ENCODE measurements around the gene SMIM14. TPM values are rescaled to one million over a fixed set of nuclear protein-coding genes. Genes with fewer than 3 reads are reported as not detected.
"Not testable (repeated sequence)": the region's sequence is repeated elsewhere in the genome, so short reads cannot be mapped to it uniquely, and the experiment has no call there.

Gene SMIM14
- total RNA-seq, 1 experiment from 2014 or later, result 30.3 TPM

DNA sequence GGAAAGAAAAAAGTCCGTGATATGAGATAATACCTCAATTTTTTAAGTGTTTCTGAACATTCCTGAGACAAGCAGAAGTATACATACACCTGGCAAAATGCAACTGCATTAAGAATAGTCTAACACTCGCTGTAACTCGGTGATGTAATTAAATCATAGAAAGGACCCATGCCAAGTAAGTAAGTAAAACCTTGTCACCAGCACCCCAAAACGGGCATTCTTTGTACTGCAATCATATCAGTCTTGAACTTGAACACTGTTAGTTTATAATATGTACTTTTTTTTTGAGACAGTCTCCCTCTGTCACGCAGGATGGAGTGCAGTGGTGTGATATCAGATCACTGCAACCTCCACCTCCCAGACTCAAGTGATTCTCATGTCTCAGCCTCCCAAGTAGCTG lies 47.4 kb downstream of the SMIM14 start:
- no peaks in the 10 kb centered on the region for H3K27me3 ChIP-seq (ENCODE audit: control insufficient read depth, insufficient read depth, low read length)
- no peaks in the 10 kb centered on the region for H3K36me3 ChIP-seq (replicated peaks; ENCODE audit: control insufficient read depth, insufficient read depth, low read length)
- DNase-seq, result no peak
- no peak overlapping the region for H3K4me3 ChIP-seq (ENCODE audit: insufficient read depth, low read depth, low read length)

DNA sequence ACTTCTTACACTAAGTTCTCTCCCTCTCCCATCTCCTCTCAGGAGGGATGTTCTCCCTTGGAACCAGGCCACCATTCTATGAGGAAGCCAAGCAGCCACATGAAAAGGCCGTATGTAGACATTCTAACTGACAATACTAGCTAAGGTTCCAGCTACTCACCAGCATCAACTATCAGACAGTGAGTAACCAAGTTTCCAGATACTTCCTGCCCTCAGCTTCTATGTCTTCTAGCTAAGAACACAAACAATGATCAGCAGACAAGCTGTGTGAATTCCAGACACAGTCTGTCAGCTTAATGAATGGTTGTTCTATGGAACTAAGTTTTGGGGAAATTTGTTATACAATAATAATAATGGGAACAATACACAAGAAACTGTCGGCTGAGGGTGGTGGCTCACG lies 50.8 kb downstream of the SMIM14 start:
- Histone ChIP-seq H3K4me3 (ENCODE audit: insufficient read depth, low read depth, low read length) (no peak overlapping the region), H3K27me3 (ENCODE audit: control insufficient read depth, insufficient read depth, low read length) (no peaks in the 10 kb centered on the region), H3K36me3 (replicated peaks; ENCODE audit: control insufficient read depth, insufficient read depth, low read length) (no peaks in the 10 kb centered on the region)
- DNase-seq, result no peak

DNA sequence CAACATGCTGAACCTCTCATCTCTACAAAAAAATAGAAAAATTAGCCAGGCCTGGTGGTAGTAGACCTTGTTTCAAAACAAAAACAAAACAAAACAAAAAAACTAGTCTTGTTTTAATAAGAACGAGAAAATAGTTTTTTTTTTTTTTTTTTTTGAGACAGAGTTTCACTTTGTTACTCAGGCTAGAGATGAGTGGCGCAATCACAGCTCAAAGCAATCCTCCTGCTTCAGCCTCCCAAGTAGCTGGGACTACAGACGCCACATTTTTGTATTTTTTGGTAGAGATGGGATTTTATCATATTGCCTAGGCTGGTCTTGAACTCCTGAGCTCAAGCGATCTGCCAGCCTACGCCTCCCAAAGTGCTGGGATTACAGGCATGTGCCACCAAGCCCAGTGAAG lies 63.7 kb downstream of the SMIM14 start:
- Histone ChIP-seq H3K36me3 (replicated peaks; ENCODE audit: control insufficient read depth, insufficient read depth, low read length) (no peaks in the 10 kb centered on the region), H3K4me3 (ENCODE audit: insufficient read depth, low read depth, low read length) (no peak overlapping the region), H3K27me3 (ENCODE audit: control insufficient read depth, insufficient read depth, low read length) (no peaks in the 10 kb centered on the region)
- DNase-seq, result no peak

- Histone ChIP-seq H3K36me3 (replicated peaks; ENCODE audit: control insufficient read depth, insufficient read depth, low read length) (no peaks in the 10 kb centered on the region), H3K4me3 (ENCODE audit: insufficient read depth, low read depth, low read length) (no peak overlapping the region), H3K27me3 (ENCODE audit: control insufficient read depth, insufficient read depth, low read length) (no peaks in the 10 kb centered on the region)
- no peak for DNase-seq
Measured at GRCh38 chr4:39571504-39571903, 67.2 kb downstream of the SMIM14 start.

DNA sequence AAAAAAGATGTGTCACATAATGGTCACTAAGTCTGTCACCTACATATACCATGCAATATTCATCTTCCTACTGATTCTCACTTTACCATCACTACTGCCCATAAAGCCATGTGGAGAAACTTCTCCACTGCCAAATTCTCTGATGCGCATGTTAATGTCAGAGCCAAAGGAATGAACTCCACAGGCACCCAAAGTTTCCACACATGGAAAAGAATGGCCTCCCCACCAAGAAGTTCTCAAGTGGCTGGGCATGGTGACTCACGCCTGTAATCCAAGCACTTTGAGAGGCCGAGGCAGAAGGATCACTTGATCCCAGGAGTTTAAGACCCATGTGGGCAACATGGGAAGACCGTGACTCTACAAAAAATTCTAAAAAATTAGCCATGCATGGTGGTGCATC lies 67.6 kb downstream of the SMIM14 start:
- DNase-seq, result no peak

DNA sequence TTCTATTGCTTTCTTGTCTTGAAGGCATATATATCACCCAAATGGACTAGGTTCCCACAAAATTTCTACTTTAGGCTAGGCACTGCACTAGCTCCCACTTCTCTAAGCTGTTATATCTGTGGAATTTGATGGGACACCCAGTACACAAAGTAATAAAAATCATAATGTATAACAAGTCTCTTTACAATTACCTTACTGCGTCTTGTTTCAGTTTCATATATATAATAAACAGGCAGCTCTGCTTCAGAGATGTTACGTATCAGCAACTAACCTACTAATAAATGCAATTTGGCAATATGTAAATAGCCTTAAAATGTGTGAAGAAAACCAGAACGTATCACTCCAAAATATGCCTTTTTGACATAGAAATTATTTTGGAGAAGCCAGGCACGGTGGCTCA lies 69.5 kb downstream of the SMIM14 start:
- no peak for DNase-seq
- no peak overlapping the region for H3K4me3 ChIP-seq (ENCODE audit: insufficient read depth, low read depth, low read length)
- no peaks in the 10 kb centered on the region for H3K27me3 ChIP-seq (ENCODE audit: control insufficient read depth, insufficient read depth, low read length)
- 0 out of 2 replicates have a peak, but pooled peaks cover 1% of the 10 kb centered on the region for H3K36me3 ChIP-seq (replicated peaks; ENCODE audit: control insufficient read depth, insufficient read depth, low read length)

More for the DNA sequence above, 67.6 kb downstream of the SMIM14 start:
- no peak overlapping the region for H3K4me3 ChIP-seq (ENCODE audit: insufficient read depth, low read depth, low read length)
- H3K36me3 ChIP-seq (replicated peaks; ENCODE audit: control insufficient read depth, insufficient read depth, low read length), result 0 out of 2 replicates have a peak, but pooled peaks cover 1% of the 10 kb centered on the region
- H3K27me3 ChIP-seq (ENCODE audit: control insufficient read depth, insufficient read depth, low read length), result no peaks in the 10 kb centered on the region

- H3K27me3 ChIP-seq (ENCODE audit: control insufficient read depth, insufficient read depth, low read length), result no peaks in the 10 kb centered on the region
- 0 out of 2 replicates have a peak, but pooled peaks cover 1% of the 10 kb centered on the region for H3K36me3 ChIP-seq (replicated peaks; ENCODE audit: control insufficient read depth, insufficient read depth, low read length)
- no peak for DNase-seq
- no peak overlapping the region for H3K4me3 ChIP-seq (ENCODE audit: insufficient read depth, low read depth, low read length)
Measured at GRCh38 chr4:39568805-39569204, 69.9 kb downstream of the SMIM14 start.

DNA sequence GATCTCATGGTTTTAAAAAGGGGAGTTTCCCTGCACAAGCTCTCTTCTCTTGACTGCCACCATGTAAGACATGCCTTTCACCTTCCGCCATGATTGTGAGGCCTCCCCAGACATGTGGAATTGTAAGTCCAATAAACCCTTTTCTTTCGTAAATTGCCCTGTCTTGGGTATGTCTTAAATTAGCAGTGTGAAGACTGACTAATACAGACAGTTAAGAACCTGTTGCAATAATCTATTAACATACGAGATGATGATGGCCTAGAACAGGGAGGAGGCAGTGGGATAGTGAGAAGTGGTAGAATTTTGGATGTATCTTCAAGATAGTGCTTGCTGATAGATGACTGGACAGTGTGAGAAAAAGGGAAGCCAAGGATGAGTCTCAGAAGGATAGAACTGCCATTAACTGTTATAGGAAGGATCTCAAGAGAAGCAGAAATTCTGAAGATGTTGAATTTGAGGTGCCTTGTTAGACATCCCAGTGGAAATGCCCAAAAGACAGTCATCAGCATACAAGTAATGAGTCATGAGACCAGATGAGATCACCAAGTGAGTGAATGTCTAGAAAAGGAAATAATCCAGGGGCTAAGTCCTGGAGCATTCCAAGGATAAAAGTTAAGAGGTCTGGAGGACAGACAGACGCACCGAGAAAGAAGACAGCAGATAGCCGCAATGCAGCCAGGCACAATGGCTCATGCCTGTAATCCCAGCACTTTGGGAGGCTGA lies 72.6 kb downstream of the SMIM14 start:
- Histone ChIP-seq H3K36me3 (replicated peaks; ENCODE audit: control insufficient read depth, insufficient read depth, low read length) (0 out of 2 replicates have a peak, but pooled peaks cover 1% of the 10 kb centered on the region), H3K27me3 (ENCODE audit: control insufficient read depth, insufficient read depth, low read length) (no peaks in the 10 kb centered on the region), H3K4me3 (ENCODE audit: insufficient read depth, low read depth, low read length) (no peak overlapping the region)
- no peak for DNase-seq

- H3K4me3 ChIP-seq (ENCODE audit: insufficient read depth, low read depth, low read length), result no peak overlapping the region
- 0 out of 2 replicates have a peak, but pooled peaks cover 1% of the 10 kb centered on the region for H3K36me3 ChIP-seq (replicated peaks; ENCODE audit: control insufficient read depth, insufficient read depth, low read length)
- DNase-seq, result no peak
- H3K27me3 ChIP-seq (ENCODE audit: control insufficient read depth, insufficient read depth, low read length), result no peaks in the 10 kb centered on the region
Measured at GRCh38 chr4:39563346-39563847, 75.3 kb downstream of the SMIM14 start.

DNA sequence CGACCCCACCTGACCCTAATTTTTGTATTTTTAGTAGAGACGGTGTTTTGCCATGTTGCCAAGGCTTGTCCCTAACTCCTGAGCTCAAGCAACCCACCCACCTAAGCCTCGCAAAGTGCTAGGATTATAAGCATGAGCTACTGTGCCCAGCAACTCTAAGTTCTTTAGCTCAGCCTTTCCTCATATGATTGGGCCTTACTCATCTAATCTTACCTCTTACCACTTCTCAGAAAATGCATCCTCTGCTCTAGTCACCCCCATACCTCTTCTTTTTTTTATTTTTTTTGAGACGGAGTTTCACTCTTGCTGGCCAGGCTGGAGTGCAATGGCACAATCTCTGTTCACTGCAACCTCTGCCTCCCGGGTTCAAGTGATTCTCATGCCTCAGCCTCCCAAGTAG lies 75.9 kb downstream of the SMIM14 start:
- Histone ChIP-seq H3K27me3 (ENCODE audit: control insufficient read depth, insufficient read depth, low read length) (no peaks in the 10 kb centered on the region), H3K36me3 (replicated peaks; ENCODE audit: control insufficient read depth, insufficient read depth, low read length) (0 out of 2 replicates have a peak, but pooled peaks cover 1% of the 10 kb centered on the region), H3K4me3 (ENCODE audit: insufficient read depth, low read depth, low read length) (no peak overlapping the region)
- DNase-seq, result no peak

GRCh38 chr4:39559626-39560025 lies 79.0 kb downstream of the SMIM14 start:
- Histone ChIP-seq H3K36me3 (replicated peaks; ENCODE audit: control insufficient read depth, insufficient read depth, low read length) (no peaks in the 10 kb centered on the region), H3K27me3 (ENCODE audit: control insufficient read depth, insufficient read depth, low read length) (no peaks in the 10 kb centered on the region), H3K4me3 (ENCODE audit: insufficient read depth, low read depth, low read length) (no peak overlapping the region)
- no peak for DNase-seq

GRCh38 chr4:39555472-39555871 lies 83.2 kb downstream of the SMIM14 start:
- no peak overlapping the region for H3K4me3 ChIP-seq (ENCODE audit: insufficient read depth, low read depth, low read length)
- H3K36me3 ChIP-seq (replicated peaks; ENCODE audit: control insufficient read depth, insufficient read depth, low read length), result no peaks in the 10 kb centered on the region
- no peaks in the 10 kb centered on the region for H3K27me3 ChIP-seq (ENCODE audit: control insufficient read depth, insufficient read depth, low read length)
- DNase-seq, result no peak

- no peaks in the 10 kb centered on the region for H3K27me3 ChIP-seq (ENCODE audit: control insufficient read depth, insufficient read depth, low read length)
- H3K4me3 ChIP-seq (ENCODE audit: insufficient read depth, low read depth, low read length), result no peak overlapping the region
- H3K36me3 ChIP-seq (replicated peaks; ENCODE audit: control insufficient read depth, insufficient read depth, low read length), result no peaks in the 10 kb centered on the region
- no peak for DNase-seq
Measured at GRCh38 chr4:39548425-39549067, 90.1 kb downstream of the SMIM14 start.

- no peak overlapping the region for H3K4me3 ChIP-seq (ENCODE audit: insufficient read depth, low read depth, low read length)
- H3K36me3 ChIP-seq (replicated peaks; ENCODE audit: control insufficient read depth, insufficient read depth, low read length), result no peaks in the 10 kb centered on the region
- DNase-seq, result no peak
- H3K27me3 ChIP-seq (ENCODE audit: control insufficient read depth, insufficient read depth, low read length), result no peaks in the 10 kb centered on the region
Measured at GRCh38 chr4:39544580-39545315, 93.9 kb downstream of the SMIM14 start.

GRCh38 chr4:39544080-39544479 lies 94.6 kb downstream of the SMIM14 start:
- not testable (repeated sequence) for DNase-seq; H3K36me3 ChIP-seq (replicated peaks; ENCODE audit: control insufficient read depth, insufficient read depth, low read length); H3K4me3 ChIP-seq (ENCODE audit: insufficient read depth, low read depth, low read length); H3K27me3 ChIP-seq (ENCODE audit: control insufficient read depth, insufficient read depth, low read length)
